DOHH2 (cell line): ENCODE measurements around the gene RGS19.
A peak's percentile ranks its signal among the peaks of the same experiment; 100 is the strongest.

Source experiments
- H3F3A ChIP-seq: fragments of 200-600 bp; sonication (generic), shearing (Covaris generic); 2 replicates; pipeline ENCODE4 v1.6.0; 2016; ENCODE audit warnings: antibody characterized with exemption, mild to moderate bottlenecking; ENCODE audit not compliant: control insufficient read depth, insufficient read depth
- H3K27ac ChIP-seq: fragments of 200-600 bp; sonication (generic); 2 replicates; pipeline ENCODE4 v1.5.1; 2014; ENCODE audit warnings: low read depth, mild to moderate bottlenecking, low read length, moderate library complexity
- H3K27me3 ChIP-seq: fragments of 200-600 bp; sonication (generic); 2 replicates; pipeline ENCODE4 v1.6.1; 2014; ENCODE audit warnings: mild to moderate bottlenecking, low read length, mixed read lengths; ENCODE audit not compliant: control insufficient read depth
- H3K36me3 ChIP-seq: fragments of 200-600 bp; sonication (generic); 2 replicates; pipeline ENCODE4 v1.6.1; 2014; ENCODE audit warnings: mild to moderate bottlenecking, low read length, moderate library complexity, mixed read lengths; ENCODE audit not compliant: control insufficient read depth
- H3K4me1 ChIP-seq: fragments of 200-600 bp; sonication (generic); 2 replicates; pipeline ENCODE4 v1.6.1; 2014; ENCODE audit warnings: mild to moderate bottlenecking, low read length, mixed read lengths; ENCODE audit not compliant: control insufficient read depth
- H3K4me2 ChIP-seq: fragments of 200-600 bp; sonication (generic); 2 replicates; pipeline ENCODE4 v1.6.0; 2014; ENCODE audit warnings: mild to moderate bottlenecking, low read length, moderate library complexity
- H3K4me3 ChIP-seq: fragments of 200-600 bp; sonication (generic); 2 replicates; pipeline ENCODE4 v1.5.1; 2014; ENCODE audit warnings: mild to moderate bottlenecking, low read length, mixed read lengths
- H3K79me2 ChIP-seq: fragments of 200-600 bp; sonication (generic); 2 replicates; pipeline ENCODE4 v1.6.1; 2014; ENCODE audit warnings: mild to moderate bottlenecking, low read length, mixed read lengths; ENCODE audit not compliant: control insufficient read depth
- H3K9me2 ChIP-seq: fragments of 200-600 bp; sonication (generic); replicated peaks from 2 replicates; pipeline ENCODE4 v1.6.1; 2014; ENCODE audit warnings: mild to moderate bottlenecking, low read length, mixed read lengths; ENCODE audit not compliant: control insufficient read depth
- H3K9me3 ChIP-seq: fragments of 200-600 bp; sonication (generic); 2 replicates; pipeline ENCODE4 v1.6.1; 2014; ENCODE audit warnings: antibody characterized with exemption, low read length, mixed read lengths; ENCODE audit not compliant: control insufficient read depth, insufficient read depth
- H4K20me1 ChIP-seq: fragments of 200-600 bp; sonication (generic); 2 replicates; pipeline ENCODE4 v1.6.0; 2014; ENCODE audit warnings: low read depth, mild to moderate bottlenecking, antibody characterized with exemption, low read length, moderate library complexity; ENCODE audit not compliant: control insufficient read depth, insufficient read depth
- CTCF ChIP-seq: fragments of 200-600 bp; sonication (generic); IDR thresholded peaks from one replicate; pipeline ENCODE4 v1.5.1; 2014; ENCODE audit warnings: antibody characterized with exemption, mild to moderate bottlenecking, low read depth, low read length; ENCODE audit not compliant: poor library complexity, severe bottlenecking
- EZH2phosphoT487 ChIP-seq: fragments of 200-600 bp; sonication (generic); IDR thresholded peaks from 2 replicates; pipeline ENCODE4 v1.6.1; 2017; ENCODE audit warnings: borderline replicate concordance, mild to moderate bottlenecking, antibody characterized with exemption, low read length, moderate library complexity, mixed read lengths

The RGS19 gene

GRCh38 chr20:64081624-64081964, 2.3 kb upstream of the RGS19 start:
- Histone ChIP-seq H3K4me1 (peaks cover 52% of the 10 kb centered on the region), H3K9me2 (no peaks in the 10 kb centered on the region), H3K9me3 (0 out of 2 replicates have a peak, but pooled peaks cover under 1% of the 10 kb centered on the region), H3K27ac (no peak overlapping the region), H3K79me2 (peaks cover 18% of the 10 kb centered on the region), H3F3A (peaks cover 23% of the 10 kb centered on the region), H4K20me1 (no peaks in the 10 kb centered on the region), H3K27me3 (peaks cover 26% of the 10 kb centered on the region), H3K4me2 (no peak overlapping the region), H3K4me3 (no peak overlapping the region), H3K36me3 (peaks cover 16% of the 10 kb centered on the region)
- TF ChIP-seq CTCF (no peak), EZH2phosphoT487 (no peak)

- no peak for TF ChIP-seq EZH2phosphoT487
- no peak for TF ChIP-seq CTCF
- peak overlapping the region; percentile 82 for H3K4me3 ChIP-seq
- no peak overlapping the region for H3K27ac ChIP-seq
- no peaks in the 10 kb centered on the region for H3K9me2 ChIP-seq
- peaks cover 23% of the 10 kb centered on the region for H3F3A ChIP-seq
- H3K9me3 ChIP-seq: no peaks in the 10 kb centered on the region
- no peaks in the 10 kb centered on the region for H4K20me1 ChIP-seq
- H3K27me3 ChIP-seq: peaks cover 26% of the 10 kb centered on the region
- peaks cover 23% of the 10 kb centered on the region for H3K79me2 ChIP-seq
- peaks cover 58% of the 10 kb centered on the region for H3K4me1 ChIP-seq
- peak overlapping the region; percentile 89 for H3K4me2 ChIP-seq
- peaks cover 22% of the 10 kb centered on the region for H3K36me3 ChIP-seq
Observed at GRCh38 chr20:64080813-64081623, 1.7 kb upstream of the RGS19 start.

- H3K27me3 ChIP-seq: peaks cover 26% of the 10 kb centered on the region
Observed at GRCh38 chr20:64080013-64080812, 895 bp upstream of the RGS19 start, which contains the start of gene OPRL1. OPRL1 (plus strand) TSS chr20:64080082; CDS start chr20:64092721, 12,639 bp downstream.

More at GRCh38 chr20:64080013-64080812, 895 bp upstream of the RGS19 start, which contains the start of gene OPRL1:
- H3K36me3 ChIP-seq: peaks cover 30% of the 10 kb centered on the region
- no peaks in the 10 kb centered on the region for H3K9me3 ChIP-seq
- H3K4me3 ChIP-seq: peak within 1 kb of the TSS; percentile 99
- TF ChIP-seq EZH2phosphoT487: no peak
- TF ChIP-seq CTCF: no peak
- H3K27ac ChIP-seq: peak within 1 kb of the TSS; percentile 89
- peaks cover 25% of the 10 kb centered on the region for H3K79me2 ChIP-seq
- H4K20me1 ChIP-seq: no peaks in the 10 kb centered on the region
- peaks cover 58% of the 10 kb centered on the region for H3K4me1 ChIP-seq
- peaks cover 23% of the 10 kb centered on the region for H3F3A ChIP-seq
- H3K9me2 ChIP-seq: no peaks in the 10 kb centered on the region
- peak within 1 kb of the TSS; percentile 95 for H3K4me2 ChIP-seq
